Stimulated activated CD4-positive, alpha-beta T cell treated with anti-CD3 and anti-CD28 coated beads, Interleukin-1b, Interleukin-23, amount 100 ng/mL, for 1 hour (primary cell): Measurements from ENCODE around the gene CACNG8.
"Not testable (repeated sequence)": the region's sequence is repeated elsewhere in the genome, so short reads cannot be mapped to it uniquely, and the experiment has no call there.

Experiments
- DNase-seq, 2 donors: peaks; one replicate each; pipeline ENCODE4 v3.0.0-alpha.2; 2020; ENCODE audit warnings: low read depth in 2 of 2

The CACNG8 gene

DNA sequence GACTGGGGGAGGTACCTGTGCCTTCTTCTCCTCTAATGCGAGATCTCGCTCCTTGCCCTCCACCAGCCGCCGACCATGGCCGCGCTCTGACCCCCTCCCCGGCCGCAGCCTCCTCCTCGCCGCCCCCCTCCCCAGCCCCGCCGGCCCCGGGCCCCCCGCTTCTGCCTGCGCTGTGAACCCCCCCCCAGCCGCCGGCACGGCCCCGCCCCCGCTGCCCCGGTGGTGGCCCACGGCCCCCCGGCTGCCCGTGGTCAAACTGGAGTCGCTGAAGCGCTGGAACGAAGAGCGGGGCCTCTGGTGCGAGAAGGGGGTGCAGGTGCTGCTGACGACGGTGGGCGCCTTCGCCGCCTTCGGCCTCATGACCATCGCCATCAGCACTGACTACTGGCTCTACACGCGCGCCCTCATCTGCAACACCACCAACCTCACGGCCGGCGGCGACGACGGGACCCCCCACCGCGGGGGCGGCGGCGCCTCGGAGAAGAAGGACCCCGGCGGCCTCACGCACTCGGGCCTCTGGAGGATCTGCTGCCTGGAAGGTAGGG, at the start of gene CACNG8:
Gene CACNG8 (plus strand): TSS at position 51 of the 545 bp plus-strand sequence.
- no peak for DNase-seq

GRCh38 chr19:53915000-53915399, 47.7 kb upstream of the CACNG8 start:
- DNase-seq = no peak

DNA sequence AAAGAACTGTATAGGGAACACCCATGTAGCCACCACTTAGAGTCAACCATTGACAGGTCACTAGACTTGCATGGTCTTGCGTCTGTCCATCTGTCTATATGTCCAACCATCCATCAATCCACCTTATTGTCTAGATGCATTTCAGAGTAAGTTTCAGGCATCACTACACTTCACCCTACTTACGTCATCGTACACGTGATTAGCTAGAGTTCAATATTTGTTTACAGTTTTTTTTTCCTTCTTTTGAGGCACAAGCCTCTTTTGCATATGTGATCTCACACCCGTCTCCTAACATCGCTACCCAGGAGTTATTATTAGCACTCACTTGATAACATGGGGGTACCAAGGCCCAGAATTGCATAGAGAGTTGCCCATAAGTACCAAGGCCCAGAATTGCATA, 46.7 kb upstream of the CACNG8 start:
- DNase-seq = no peak

GRCh38 chr19:53917356-53917755, 45.4 kb upstream of the CACNG8 start:
- no peak for DNase-seq

DNA sequence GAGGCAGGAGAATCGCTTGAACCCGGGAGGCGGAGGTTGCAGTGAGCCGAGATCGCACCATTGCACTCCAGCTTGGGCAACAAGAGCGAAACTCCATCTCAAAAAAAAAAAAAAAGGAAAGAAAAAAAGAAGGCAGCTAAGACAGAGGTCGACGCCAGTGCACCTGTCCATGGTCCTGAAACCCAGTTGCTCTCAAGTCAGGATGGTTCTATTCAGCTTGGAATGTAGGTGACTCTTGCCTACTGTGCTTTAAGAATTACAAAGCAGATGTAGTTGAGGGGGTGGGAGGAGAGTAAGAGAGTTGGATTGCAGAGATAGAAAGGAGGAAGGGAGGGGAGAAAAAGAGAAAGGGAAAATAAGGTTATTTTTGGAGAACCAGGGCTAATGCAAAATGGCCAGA, 35.0 kb upstream of the CACNG8 start:
- DNase-seq = no peak

DNA sequence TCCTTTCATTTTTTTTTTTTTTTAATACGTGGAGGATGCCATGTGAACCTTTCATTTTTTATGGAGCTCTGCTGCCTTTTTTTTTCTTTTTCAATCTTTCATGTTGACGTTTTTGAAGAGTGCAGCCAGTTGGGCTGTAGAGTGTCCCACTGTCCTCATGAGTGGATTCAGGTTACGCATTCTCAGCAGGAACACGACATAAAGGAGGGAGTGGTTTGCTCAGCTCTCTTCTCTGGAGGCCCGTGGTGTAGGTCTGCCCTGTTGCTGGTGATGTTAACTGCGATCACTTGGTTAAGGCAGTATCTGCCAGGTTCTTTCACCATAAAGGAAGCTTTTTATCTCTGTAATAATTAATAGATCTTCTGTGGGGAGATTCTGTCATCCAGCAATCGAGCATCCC, 26.7 kb upstream of the CACNG8 start:
- DNase-seq = no peak

- DNase-seq = no peak
These were observed 20.5 kb upstream of the CACNG8 start for GRCh38 chr19:53942001-53942786.

DNA sequence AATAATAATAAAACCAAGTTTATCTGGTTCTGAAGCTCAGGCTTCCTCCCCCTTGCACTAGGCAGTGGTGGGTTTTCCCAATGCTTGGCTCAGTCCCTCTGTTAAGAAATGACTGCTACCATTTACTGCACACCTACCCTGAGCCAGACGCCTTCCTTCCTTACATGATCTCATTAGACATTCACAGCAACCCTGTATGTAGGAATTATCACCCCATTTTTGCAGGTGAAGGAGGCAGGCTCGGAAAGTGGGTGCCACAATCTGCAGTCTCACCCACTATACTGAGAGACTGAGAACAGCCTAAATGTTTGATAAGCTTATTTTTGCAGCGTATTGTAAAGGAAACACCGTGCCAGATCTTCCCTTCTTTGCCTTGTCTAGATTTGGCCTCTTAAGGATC, 18.3 kb upstream of the CACNG8 start:
- no peak for DNase-seq

- no peak for DNase-seq
These were observed 17.8 kb upstream of the CACNG8 start for GRCh38 chr19:53944933-53945332.

DNA sequence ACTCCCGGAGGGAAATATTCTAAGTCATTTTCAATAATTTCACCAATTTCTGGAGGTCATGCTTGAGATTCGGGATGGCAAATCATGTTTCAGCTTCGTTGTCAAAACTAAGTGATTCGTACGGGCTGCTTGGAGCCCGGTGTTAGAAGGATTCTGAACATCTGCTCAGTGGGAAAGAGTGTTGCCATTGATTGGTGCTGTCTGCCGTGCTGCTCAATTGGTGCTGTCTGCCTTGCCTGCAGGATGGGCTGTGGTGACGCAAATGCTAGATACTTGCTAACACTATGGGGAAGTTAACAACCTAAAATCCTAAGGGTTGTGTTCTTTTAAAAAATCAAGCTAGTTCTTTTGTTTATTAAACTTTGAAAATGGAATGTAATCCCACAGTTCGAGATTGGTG, 17.3 kb upstream of the CACNG8 start:
- no peak for DNase-seq

DNA sequence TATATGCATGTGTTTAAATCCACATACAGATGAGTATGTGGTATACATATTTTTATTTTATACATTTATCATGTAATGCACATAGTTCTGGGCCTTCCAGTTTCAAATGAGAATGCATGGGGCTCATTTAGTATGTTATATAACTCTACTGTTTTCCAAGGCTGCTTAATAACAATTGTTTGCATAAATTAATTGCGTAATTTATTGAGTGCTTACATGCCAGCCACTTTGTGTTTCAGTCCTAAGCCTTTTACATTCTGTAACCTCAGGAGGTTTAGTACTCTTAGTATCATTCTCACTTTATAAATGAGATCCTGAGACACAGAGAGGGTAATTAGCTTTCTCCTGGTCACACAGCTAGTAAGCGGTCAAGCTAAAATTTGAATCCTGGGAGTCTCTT, 16.7 kb upstream of the CACNG8 start:
- no peak for DNase-seq

DNA sequence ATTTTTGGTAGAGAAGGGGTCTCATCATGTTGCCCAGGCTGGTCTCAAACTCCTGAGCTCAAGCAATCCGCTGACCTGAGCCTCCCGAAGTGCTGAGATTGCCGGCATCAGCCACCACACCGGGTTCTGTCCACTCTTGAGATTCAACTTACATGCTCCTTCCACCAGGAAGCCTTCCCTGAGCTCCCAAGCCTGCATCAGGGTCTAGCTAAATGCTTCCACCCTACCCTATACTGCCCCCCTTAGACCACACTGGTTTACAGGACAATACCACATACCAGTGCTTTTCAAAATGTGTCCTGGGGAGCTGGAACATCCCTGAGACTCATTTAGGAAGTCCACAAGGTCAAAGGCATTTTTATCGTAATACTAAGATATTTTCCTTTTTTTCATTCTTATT, 15.1 kb upstream of the CACNG8 start:
- DNase-seq = no peak

DNA sequence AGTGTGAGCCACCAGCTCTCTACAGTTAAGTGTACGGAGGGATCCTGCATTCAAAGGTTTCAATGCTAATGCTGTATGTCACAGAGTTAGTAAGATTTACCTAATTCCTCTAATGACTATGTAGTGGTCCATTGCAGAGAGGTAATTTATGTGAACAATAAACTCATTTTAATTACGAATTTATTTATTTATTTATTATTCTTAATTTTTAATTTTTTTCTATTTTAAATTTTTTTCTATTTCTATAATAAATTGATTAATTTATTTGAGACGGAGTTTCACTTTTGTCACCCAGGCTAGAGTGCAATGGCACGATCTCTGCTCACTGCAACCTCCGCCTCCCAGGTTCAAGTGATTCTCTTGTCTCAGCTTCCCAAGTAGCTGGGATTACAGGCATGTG, 14.1 kb upstream of the CACNG8 start:
- not testable (repeated sequence) for DNase-seq

DNA sequence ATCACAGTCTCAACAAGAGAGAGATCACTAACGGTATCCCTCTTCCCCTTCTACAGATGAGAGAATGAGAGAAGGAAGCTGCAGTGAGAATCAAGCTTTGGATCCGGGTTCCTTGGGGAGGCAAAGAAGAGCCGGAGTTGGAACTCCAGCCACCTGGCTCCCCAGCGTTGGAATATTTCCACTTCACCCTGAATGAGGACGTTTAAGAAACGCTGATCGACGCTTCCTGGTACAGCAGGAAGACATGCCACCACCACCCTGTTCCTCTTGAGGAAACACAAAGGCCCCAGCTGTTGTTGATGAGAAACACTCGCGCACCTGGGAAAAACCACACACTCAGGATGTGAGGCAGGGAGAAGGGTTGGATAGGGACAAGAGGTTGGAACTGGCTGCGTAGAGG, 11.3 kb upstream of the CACNG8 start:
- DNase-seq = no peak

- no peak for DNase-seq
These were observed 10.8 kb upstream of the CACNG8 start for GRCh38 chr19:53951947-53952346.

DNA sequence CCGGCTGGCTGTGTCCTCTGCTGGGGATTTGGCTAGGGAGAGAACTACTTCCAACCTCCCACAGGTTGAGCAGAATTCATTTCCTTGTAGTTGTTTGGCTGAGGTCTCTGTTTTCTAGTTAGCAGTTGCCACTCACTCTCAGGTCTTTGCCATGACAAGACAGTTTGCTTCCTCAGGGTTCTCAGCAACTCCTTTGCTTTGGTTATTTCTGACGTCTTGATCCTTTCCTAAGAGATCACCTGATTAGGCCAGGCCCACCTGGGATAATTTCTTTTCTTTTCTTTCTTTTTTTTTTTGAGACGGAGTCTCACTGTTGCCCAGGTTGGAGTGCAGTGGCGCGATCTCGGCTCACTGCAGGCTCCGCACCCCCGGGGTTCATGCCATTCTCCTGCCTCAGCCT, 9.4 kb upstream of the CACNG8 start:
- no peak for DNase-seq

- no peak for DNase-seq
These were observed 5.1 kb upstream of the CACNG8 start for GRCh38 chr19:53957448-53958167.

- no peak for DNase-seq
These were observed 4.6 kb upstream of the CACNG8 start for GRCh38 chr19:53958168-53958571.

DNA sequence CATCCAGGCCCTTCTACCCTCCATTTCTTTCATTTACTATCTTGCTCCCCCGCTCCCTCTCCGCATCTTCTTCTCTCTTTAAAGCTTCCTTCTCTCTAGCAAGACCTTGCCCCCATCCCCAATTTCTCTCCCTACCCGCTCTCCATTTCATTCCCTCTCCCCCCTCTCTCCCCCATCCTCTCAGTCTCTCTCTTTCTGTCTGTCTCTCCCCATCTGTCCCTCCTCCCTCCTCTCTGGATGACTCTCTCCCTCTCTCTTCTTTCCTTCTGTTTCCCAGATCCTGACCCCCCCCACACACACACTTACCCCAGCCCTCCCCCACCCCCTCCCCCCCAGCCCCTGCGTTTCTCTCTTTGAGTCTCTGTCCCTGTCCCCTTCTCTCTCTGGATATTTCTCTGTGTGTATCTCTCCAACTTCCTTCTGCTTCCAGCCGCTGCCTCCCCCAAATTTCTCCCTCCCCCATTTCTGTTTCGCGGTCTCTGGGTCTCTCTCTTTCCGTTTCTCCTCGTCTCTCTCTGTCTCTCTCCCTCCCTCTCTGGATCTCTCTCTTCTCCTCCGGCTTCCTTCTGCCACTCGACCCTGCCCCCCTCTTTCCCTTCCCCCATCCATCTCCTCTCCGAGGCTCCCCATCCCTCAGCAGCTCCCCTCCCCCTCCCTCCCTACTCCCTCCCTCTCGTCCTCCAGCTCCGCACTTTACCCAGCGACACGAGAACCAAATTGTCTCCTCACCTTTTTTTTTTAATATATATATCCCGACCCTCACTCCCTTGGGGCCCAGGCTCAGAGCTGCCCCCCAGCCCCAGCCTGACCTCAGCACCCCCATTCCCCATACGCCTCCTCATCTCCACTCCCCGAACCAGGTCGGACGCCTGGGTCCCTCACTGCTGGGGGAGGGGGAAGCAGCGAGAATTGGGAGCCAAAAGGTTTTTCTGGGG, 3.6 kb upstream of the CACNG8 start:
- DNase-seq = no peak

DNA sequence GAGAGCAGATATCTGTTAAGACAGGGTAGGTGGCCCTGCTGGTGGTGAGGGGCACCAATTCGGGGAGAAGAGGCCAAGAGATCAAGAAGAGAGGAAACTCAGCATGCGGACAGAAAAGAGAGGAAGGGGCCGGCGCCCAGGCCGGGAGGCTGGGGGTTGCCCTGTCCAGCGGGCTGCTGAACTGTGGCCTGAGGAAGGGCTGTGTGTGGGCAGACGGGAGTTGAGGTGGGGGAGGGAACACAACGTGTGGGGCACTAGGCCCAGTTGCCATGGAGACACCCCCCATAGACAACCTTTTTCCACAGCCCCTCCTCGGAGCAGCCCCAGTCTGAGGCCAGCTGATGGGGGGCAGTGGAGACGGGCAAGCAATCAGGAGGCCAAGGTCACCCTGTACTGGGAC, 2.5 kb upstream of the CACNG8 start:
- no peak for DNase-seq

DNA sequence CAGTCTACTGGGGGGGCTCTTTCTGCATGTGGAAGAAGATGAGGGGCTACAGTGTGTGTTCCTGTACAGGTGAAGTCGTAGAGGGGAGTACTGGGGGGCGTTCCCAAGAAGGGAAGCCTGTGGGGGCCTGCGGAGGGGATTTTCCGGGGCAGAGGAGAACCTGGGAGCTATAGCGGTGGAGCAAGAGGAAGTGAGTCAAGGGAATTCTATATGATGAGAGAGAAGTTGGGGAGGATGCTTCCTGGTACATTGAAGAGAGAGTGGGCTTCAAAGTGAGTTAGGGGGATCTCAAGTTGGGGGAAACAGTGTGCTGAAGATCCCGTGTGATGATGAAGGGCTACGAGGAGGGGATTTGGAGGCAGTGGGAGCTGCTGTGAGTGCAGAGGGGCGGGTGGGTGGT, 1.9 kb upstream of the CACNG8 start:
- DNase-seq = no peak
